Fibroblast of villous mesenchyme (primary cell): Measurements from ENCODE around the gene AFF3. TPM values are rescaled to one million over a fixed set of nuclear protein-coding genes. Genes with fewer than 3 reads are reported as not detected.
"Not testable (repeated sequence)": the region's sequence is repeated elsewhere in the genome, so short reads cannot be mapped to it uniquely, and the experiment has no call there.

Source experiments
- DNase-seq: peaks from one replicate; pipeline ENCODE4 v3.0.0-alpha.2; 2010; ENCODE audit warnings: low read depth
- H3K4me3 ChIP-seq: 2 replicates; pipeline ENCODE4 v1.5.1; 2011; ENCODE audit warnings: low read depth, mild to moderate bottlenecking, low read length
- total RNA-seq: library from RNA; depleted of rRNA; stranded (reverse); fragments of >200 nt; gene quantifications from 2 replicates; pipeline ENCODE4 v1.2.3, GENCODE V29; 2012
- TF ChIP-seq, protein P1 (sequence below): IDR thresholded peaks from 2 replicates; pipeline ENCODE4 v1.5.1; 2012; ENCODE audit warnings: low read depth, mild to moderate bottlenecking, low read length; ENCODE audit not compliant: insufficient read depth

AFF3 gene
- total RNA-seq, 1 donor: 19.4 TPM

DNA sequence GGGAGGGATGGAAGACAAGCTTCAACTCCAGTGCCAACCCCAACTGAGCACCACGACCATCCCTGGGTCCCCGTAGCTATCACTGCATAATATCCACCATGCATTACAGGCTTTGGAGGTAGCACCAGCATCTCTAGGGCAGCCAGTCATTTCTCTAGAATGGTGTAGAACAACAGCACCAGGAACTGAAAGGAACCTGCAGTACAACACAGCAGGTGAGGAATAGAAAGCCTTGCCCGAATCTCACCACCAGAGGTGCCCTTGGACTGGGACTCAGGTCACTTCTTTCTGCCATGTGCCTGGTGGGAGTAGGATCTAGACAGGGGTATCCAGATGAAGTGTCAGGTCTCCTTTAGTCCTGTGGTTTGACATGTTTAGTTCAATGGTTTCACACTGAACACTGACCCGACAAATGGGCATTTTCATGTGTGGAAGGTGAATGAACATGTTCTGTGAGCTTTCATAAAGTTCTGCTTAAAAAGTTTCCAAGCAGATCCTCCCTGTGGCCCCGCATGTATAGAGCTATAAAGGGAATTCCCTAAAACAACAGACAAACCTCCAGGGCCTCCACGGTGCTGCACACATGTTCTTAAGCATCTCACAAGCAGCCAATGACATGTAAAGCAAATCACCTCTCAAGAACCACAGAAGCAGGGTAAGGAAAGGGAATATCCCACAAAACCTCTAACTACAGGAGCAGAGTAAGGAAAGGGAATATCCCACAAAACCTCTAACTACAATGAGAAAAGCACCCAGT, 208.3 kb downstream of the AFF3 start:
- DNase-seq: no peak

GRCh38 chr2:99933491-99933890, 208.9 kb downstream of the AFF3 start:
- not testable (repeated sequence) for DNase-seq, H3K4me3 ChIP-seq

More for the DNA sequence above, 208.3 kb downstream of the AFF3 start:
- H3K4me3 ChIP-seq: no peak overlapping the region
- TF ChIP-seq, protein P1, sequence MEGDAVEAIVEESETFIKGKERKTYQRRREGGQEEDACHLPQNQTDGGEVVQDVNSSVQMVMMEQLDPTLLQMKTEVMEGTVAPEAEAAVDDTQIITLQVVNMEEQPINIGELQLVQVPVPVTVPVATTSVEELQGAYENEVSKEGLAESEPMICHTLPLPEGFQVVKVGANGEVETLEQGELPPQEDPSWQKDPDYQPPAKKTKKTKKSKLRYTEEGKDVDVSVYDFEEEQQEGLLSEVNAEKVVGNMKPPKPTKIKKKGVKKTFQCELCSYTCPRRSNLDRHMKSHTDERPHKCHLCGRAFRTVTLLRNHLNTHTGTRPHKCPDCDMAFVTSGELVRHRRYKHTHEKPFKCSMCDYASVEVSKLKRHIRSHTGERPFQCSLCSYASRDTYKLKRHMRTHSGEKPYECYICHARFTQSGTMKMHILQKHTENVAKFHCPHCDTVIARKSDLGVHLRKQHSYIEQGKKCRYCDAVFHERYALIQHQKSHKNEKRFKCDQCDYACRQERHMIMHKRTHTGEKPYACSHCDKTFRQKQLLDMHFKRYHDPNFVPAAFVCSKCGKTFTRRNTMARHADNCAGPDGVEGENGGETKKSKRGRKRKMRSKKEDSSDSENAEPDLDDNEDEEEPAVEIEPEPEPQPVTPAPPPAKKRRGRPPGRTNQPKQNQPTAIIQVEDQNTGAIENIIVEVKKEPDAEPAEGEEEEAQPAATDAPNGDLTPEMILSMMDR: no peak

DNA sequence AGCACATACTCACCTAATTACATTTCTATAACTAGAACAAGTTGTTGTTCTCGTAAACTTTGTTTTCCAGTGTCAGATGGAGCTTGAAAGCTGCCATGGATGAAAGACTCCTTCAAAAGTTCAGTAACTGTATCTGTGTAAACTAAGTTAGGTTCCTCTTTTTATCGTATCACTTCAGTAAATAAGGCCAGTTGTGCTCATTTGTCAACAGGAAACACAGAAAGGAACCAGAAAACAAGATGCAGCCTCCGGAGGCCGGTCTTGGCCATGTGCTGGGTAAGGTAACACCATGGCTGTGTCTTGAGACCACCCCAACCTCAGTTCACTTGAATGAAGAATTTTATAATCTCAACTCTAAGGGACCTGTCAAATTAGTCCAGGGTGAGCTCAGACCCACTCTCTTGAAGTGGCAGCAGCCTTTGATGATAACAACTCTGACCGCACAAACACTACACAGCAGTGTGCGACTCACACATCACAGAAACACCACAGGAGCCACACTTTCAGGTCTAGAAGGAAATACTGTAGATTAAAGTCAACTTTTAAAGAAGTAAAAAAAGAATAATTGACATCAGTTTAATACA, 213.8 kb downstream of the AFF3 start:
- TF ChIP-seq, protein P1: no peak
- no peak for DNase-seq
- no peak overlapping the region for H3K4me3 ChIP-seq

- not testable (repeated sequence) for H3K4me3 ChIP-seq, DNase-seq
Measured at GRCh38 chr2:99927690-99928207, 214.6 kb downstream of the AFF3 start.

- no peak for DNase-seq
- H3K4me3 ChIP-seq: no peak overlapping the region
- TF ChIP-seq, protein P1: no peak
Measured at GRCh38 chr2:99926986-99927385, 215.4 kb downstream of the AFF3 start.

- DNase-seq: no peak
- TF ChIP-seq, protein P1: no peak
- H3K4me3 ChIP-seq: no peak overlapping the region
Measured at GRCh38 chr2:99925960-99926359, 216.4 kb downstream of the AFF3 start.

DNA sequence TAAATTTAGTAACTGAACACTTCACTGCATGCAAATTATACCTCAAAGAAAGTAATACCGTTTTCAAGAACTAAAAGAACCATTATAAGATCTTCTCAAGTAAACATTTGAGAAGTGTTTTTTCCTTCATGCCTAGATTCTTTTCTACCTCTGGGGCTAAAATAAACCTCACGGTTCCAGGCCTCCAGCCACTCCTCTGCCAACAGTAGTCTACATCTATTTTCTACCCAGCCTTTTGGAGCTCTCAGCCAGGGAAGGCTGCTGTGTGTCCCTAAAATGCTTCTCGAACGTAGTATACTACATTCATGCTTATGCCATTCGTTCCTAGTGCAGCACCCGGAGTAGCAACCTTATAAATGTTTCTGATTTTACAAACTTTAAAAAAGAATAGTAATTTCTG, 219.7 kb downstream of the AFF3 start:
- H3K4me3 ChIP-seq: no peak overlapping the region
- DNase-seq: no peak

More for the DNA sequence above, 219.7 kb downstream of the AFF3 start:
- TF ChIP-seq, protein P1: no peak
